ENCODE data around the gene GDF7. TPM values are rescaled to one million over a fixed set of nuclear protein-coding genes. Genes with fewer than 3 reads are reported as not detected.
A peak's percentile ranks its signal among the peaks of the same experiment; 100 is the strongest.

GDF7 gene
- total RNA-seq, 2 experiments from 2014 or later, result 0.06 TPM

GRCh38 chr2:20674309-20674965 is 7.5 kb downstream of the GDF7 start:
- TF ChIP-seq CTCF (conservative IDR thresholded peaks at IDR 0.05; ENCODE audit: low read length), result no peak
- POLR2A ChIA-PET, result interaction anchor here (0.7 to 4.6 kb wide), 5 partner anchors 14 to 596 kb away, joined by 3 to 30 read pairs (median 6); partner anchors contain the start of genes HS1BP3 and LDAH
- Histone ChIP-seq H4K20me1 (ENCODE audit: insufficient read depth, low read length) (no peaks in the 10 kb centered on the region), H3K4me1 (ENCODE audit: insufficient read depth, low read length, poor library complexity, severe bottlenecking) (peaks cover 38% of the 10 kb centered on the region), H3K36me3 (ENCODE audit: insufficient read depth, low read length) (no peaks in the 10 kb centered on the region), H3K4me3 (ENCODE audit: low read depth, low read length, poor library complexity, severe bottlenecking) (no peak overlapping the region), H3K27ac (ENCODE audit: low read depth, low read length, poor library complexity, severe bottlenecking) (no peak overlapping the region), H2AFZ (ENCODE audit: low read length) (no peak overlapping the region), H3K79me2 (ENCODE audit: insufficient read depth, low read depth, low read length) (no peaks in the 10 kb centered on the region), H3K9me2 (ENCODE audit: insufficient read depth, low read length) (no peaks in the 10 kb centered on the region), H3K4me2 (ENCODE audit: low read length) (no peak overlapping the region), H3K9me3 (ENCODE audit: low read length) (no peaks in the 10 kb centered on the region)
- DNase-seq (ENCODE audit: low spot score), result no peak
- CTCF ChIA-PET (ENCODE audit: unreplicated experiment), result interaction anchor here (1.4 to 3.4 kb wide), 2 partner anchors 13 kb away, joined by 7 to 21 read pairs; no protein-coding TSS in a partner anchor
- intact Hi-C loops (cut with micrococcal nuclease; ENCODE audit: unreplicated experiment), result no loop called here
- no TSS peak for BruUV-seq (replicated peaks)

- peak overlapping the region; percentile 69; the same call in 1 of the 2 replicates for H3K4me2 ChIP-seq (ENCODE audit: low read length)
- no peak overlapping the region for H3K4me3 ChIP-seq (ENCODE audit: low read depth, low read length, poor library complexity, severe bottlenecking)
- DNase-seq (ENCODE audit: low spot score), result no peak
- H4K20me1 ChIP-seq (ENCODE audit: insufficient read depth, low read length), result no peaks in the 10 kb centered on the region
- H2AFZ ChIP-seq (ENCODE audit: low read length), result no peak overlapping the region
- ChIA-PET POLR2A (interaction anchor here (0.6 to 5.1 kb wide), 13 partner anchors 10 to 1026 kb away, joined by 3 to 30 read pairs (median 5); partner anchors contain the start of genes HS1BP3 and LDAH), CTCF (ENCODE audit: unreplicated experiment) (interaction anchor here (0.8 to 3.4 kb wide), 6 partner anchors 10 to 24 kb away, joined by 3 to 21 read pairs (median 6); partner anchors contain the start of gene HS1BP3)
- no peaks in the 10 kb centered on the region for H3K79me2 ChIP-seq (ENCODE audit: insufficient read depth, low read depth, low read length)
- intact Hi-C loops (cut with micrococcal nuclease; ENCODE audit: unreplicated experiment), result loop anchor here (5.0 kb wide), 1 partner anchor 287 kb away; no protein-coding TSS in a partner anchor
- H3K4me1 ChIP-seq (ENCODE audit: insufficient read depth, low read length, poor library complexity, severe bottlenecking), result peaks cover 38% of the 10 kb centered on the region
- no peaks in the 10 kb centered on the region for H3K36me3 ChIP-seq (ENCODE audit: insufficient read depth, low read length)
- peak overlapping the region; percentile 86 for H3K27ac ChIP-seq (ENCODE audit: low read depth, low read length, poor library complexity, severe bottlenecking)
- no peaks in the 10 kb centered on the region for H3K9me2 ChIP-seq (ENCODE audit: insufficient read depth, low read length)
- H3K9me3 ChIP-seq (ENCODE audit: low read length), result no peaks in the 10 kb centered on the region
- BruUV-seq (replicated peaks), result no TSS peak
- TF ChIP-seq CTCF (conservative IDR thresholded peaks at IDR 0.05; ENCODE audit: low read length) (no peak), EZH2phosphoT487 (IDR thresholded peaks at IDR 0.05; ENCODE audit: borderline replicate concordance, low read depth, low read length) (no peak)
Measured at GRCh38 chr2:20674974-20675679, 8.2 kb downstream of the GDF7 start.

Measured in OCI-LY7 (cell line).